Stimulated activated CD8-positive, alpha-beta memory T cell treated with anti-CD3 and anti-CD28 coated beads, Interleukin-4, amount 100 ng/mL, for 4 hours (primary cell): ENCODE data around the gene ADAMTSL1.
"Not testable (repeated sequence)": the region's sequence is repeated elsewhere in the genome, so short reads cannot be mapped to it uniquely, and the experiment has no call there.

Experiments
- DNase-seq, 2 donors: peaks; one replicate each; pipeline ENCODE4 v3.0.0-alpha.2; 2020; ENCODE audit warnings: low read depth in 2 of 2, low spot score in 1 of 2

Gene ADAMTSL1

GRCh38 chr9:18851069-18851795 lies 377.3 kb downstream of the ADAMTSL1 start:
- DNase-seq, result no peak

- no peak for DNase-seq
These were observed 381.7 kb downstream of the ADAMTSL1 start for GRCh38 chr9:18855656-18856055.

- DNase-seq, result no peak
These were observed 383.4 kb downstream of the ADAMTSL1 start for GRCh38 chr9:18857334-18857733.

- no peak for DNase-seq
These were observed 383.8 kb downstream of the ADAMTSL1 start for GRCh38 chr9:18857769-18858168.

GRCh38 chr9:18861609-18862544 lies 387.9 kb downstream of the ADAMTSL1 start:
- no peak for DNase-seq

GRCh38 chr9:18863791-18864190 lies 389.8 kb downstream of the ADAMTSL1 start:
- DNase-seq, result no peak

GRCh38 chr9:18864516-18864915 lies 390.6 kb downstream of the ADAMTSL1 start:
- DNase-seq, result no peak

GRCh38 chr9:18865542-18865941 lies 391.6 kb downstream of the ADAMTSL1 start:
- no peak for DNase-seq

- DNase-seq, result no peak
These were observed 392.3 kb downstream of the ADAMTSL1 start for GRCh38 chr9:18866121-18866831.

- no peak for DNase-seq
These were observed 395.8 kb downstream of the ADAMTSL1 start for GRCh38 chr9:18869725-18870124.

- no peak for DNase-seq
These were observed 400.1 kb downstream of the ADAMTSL1 start for GRCh38 chr9:18874069-18874468.

GRCh38 chr9:18874990-18875389 lies 401.0 kb downstream of the ADAMTSL1 start:
- DNase-seq, result not testable (repeated sequence)

- no peak for DNase-seq
These were observed 404.0 kb downstream of the ADAMTSL1 start for GRCh38 chr9:18877984-18878383.

GRCh38 chr9:18881758-18882157 lies 407.8 kb downstream of the ADAMTSL1 start:
- no peak for DNase-seq

GRCh38 chr9:18887546-18887945 lies 413.6 kb downstream of the ADAMTSL1 start:
- no peak for DNase-seq

- DNase-seq, result no peak
These were observed 414.3 kb downstream of the ADAMTSL1 start for GRCh38 chr9:18888290-18888689.

GRCh38 chr9:18889550-18889949 lies 415.6 kb downstream of the ADAMTSL1 start:
- no peak for DNase-seq

GRCh38 chr9:18890372-18890771 lies 416.4 kb downstream of the ADAMTSL1 start:
- DNase-seq, result no peak

GRCh38 chr9:18891946-18892670 lies 418.2 kb downstream of the ADAMTSL1 start:
- DNase-seq, result no peak

- no peak for DNase-seq
These were observed 419.1 kb downstream of the ADAMTSL1 start for GRCh38 chr9:18893046-18893445.

GRCh38 chr9:18893491-18893890 lies 419.5 kb downstream of the ADAMTSL1 start:
- no peak for DNase-seq
